ENCODE measurements around the gene MGAT5B. TPM values are rescaled to one million over a fixed set of nuclear protein-coding genes. Genes with fewer than 3 reads are reported as not detected.

Gene MGAT5B
- polyA plus RNA-seq, 1 experiment = 0.58 TPM

- Histone ChIP-seq H3K4me3 (ENCODE audit: low read depth, low read length) (no peak overlapping the region), H3K36me3 (ENCODE audit: control insufficient read depth, insufficient read depth, low read length) (no peaks in the 10 kb centered on the region), H3K27me3 (ENCODE audit: control insufficient read depth, insufficient read depth, low read length) (peaks cover 7% of the 10 kb centered on the region)
- POLR2A ChIA-PET = no interaction called here
- TF ChIP-seq, protein P1, sequence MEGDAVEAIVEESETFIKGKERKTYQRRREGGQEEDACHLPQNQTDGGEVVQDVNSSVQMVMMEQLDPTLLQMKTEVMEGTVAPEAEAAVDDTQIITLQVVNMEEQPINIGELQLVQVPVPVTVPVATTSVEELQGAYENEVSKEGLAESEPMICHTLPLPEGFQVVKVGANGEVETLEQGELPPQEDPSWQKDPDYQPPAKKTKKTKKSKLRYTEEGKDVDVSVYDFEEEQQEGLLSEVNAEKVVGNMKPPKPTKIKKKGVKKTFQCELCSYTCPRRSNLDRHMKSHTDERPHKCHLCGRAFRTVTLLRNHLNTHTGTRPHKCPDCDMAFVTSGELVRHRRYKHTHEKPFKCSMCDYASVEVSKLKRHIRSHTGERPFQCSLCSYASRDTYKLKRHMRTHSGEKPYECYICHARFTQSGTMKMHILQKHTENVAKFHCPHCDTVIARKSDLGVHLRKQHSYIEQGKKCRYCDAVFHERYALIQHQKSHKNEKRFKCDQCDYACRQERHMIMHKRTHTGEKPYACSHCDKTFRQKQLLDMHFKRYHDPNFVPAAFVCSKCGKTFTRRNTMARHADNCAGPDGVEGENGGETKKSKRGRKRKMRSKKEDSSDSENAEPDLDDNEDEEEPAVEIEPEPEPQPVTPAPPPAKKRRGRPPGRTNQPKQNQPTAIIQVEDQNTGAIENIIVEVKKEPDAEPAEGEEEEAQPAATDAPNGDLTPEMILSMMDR (IDR thresholded peaks at IDR 0.05; ENCODE audit: insufficient read depth, low read depth, low read length) = no peak
- CTCF ChIA-PET = no interaction called here
- no peak for DNase-seq (ENCODE audit: low read depth)
Measured at GRCh38 chr17:76996741-76997694, 128.8 kb downstream of the MGAT5B start.

GRCh38 chr17:76997981-76998531 is 129.9 kb downstream of the MGAT5B start:
- DNase-seq (ENCODE audit: low read depth) = no peak
- POLR2A ChIA-PET = no interaction called here
- TF ChIP-seq, protein P1 (IDR thresholded peaks at IDR 0.05; ENCODE audit: insufficient read depth, low read depth, low read length) = no peak
- Histone ChIP-seq H3K36me3 (ENCODE audit: control insufficient read depth, insufficient read depth, low read length) (no peaks in the 10 kb centered on the region), H3K27me3 (ENCODE audit: control insufficient read depth, insufficient read depth, low read length) (peaks cover 5% of the 10 kb centered on the region), H3K4me3 (ENCODE audit: low read depth, low read length) (no peak overlapping the region)
- CTCF ChIA-PET = interaction anchor here (1.6 kb wide), 1 partner anchor 130 kb away, joined by 3 read pairs; the partner anchor contains the start of gene MGAT5B

DNA sequence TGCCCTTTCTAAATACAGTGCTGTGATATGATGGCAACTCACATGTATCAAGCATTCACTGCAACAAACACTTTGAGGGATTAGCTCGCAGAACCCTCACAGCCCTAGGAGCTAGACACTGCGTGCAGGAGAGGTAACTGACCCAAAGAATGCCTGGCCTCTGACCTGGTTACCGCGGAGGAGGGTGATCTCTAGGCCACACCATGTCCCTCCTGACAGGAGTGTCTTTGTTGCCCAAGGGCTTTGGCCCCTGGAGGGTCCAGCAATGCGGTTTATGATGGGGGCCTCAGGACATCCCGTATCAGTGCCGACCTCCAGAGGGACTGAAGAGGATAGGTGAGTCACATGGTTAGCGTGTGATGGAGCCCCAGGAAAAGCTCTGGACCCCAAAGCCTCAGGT is 130.6 kb downstream of the MGAT5B start:
- no peak for DNase-seq (ENCODE audit: low read depth)
- Histone ChIP-seq H3K36me3 (ENCODE audit: control insufficient read depth, insufficient read depth, low read length) (no peaks in the 10 kb centered on the region), H3K4me3 (ENCODE audit: low read depth, low read length) (no peak overlapping the region), H3K27me3 (ENCODE audit: control insufficient read depth, insufficient read depth, low read length) (peaks cover 5% of the 10 kb centered on the region)
- POLR2A ChIA-PET = no interaction called here
- TF ChIP-seq, protein P1 (IDR thresholded peaks at IDR 0.05; ENCODE audit: insufficient read depth, low read depth, low read length) = no peak
- CTCF ChIA-PET = interaction anchor here (1.0 to 1.6 kb wide), 2 partner anchors 23 to 130 kb away, joined by 3 read pairs; partner anchors contain the start of gene MGAT5B

Other genes starting within 250 kb of the MGAT5B start
- not detected in 2 replicates for gene ST6GALNAC1, start 224.6 kb upstream of the MGAT5B start, polyA plus RNA-seq (2011; rRNA removed)
- 298 and 300 TPM in 2 replicates for gene MXRA7, start 157.4 kb upstream of the MGAT5B start, polyA plus RNA-seq (2011; rRNA removed)
- gene JMJD6, start 141.8 kb upstream of the MGAT5B start, polyA plus RNA-seq (2011; rRNA removed) = 12.5 and 17.2 TPM in 2 replicates
- 35.0 and 49.8 TPM in 2 replicates for gene METTL23, start 141.6 kb upstream of the MGAT5B start, polyA plus RNA-seq (2011; rRNA removed)
- gene SRSF2, start 131.1 kb upstream of the MGAT5B start, polyA plus RNA-seq (2011; rRNA removed) = 110 and 130 TPM in 2 replicates
- 18.6 and 27.9 TPM in 2 replicates for gene MFSD11, start 130.3 kb upstream of the MGAT5B start, polyA plus RNA-seq (2011; rRNA removed)